H1 (cell line): ENCODE measurements around the gene ARHGEF38. TPM values are rescaled to one million over a fixed set of nuclear protein-coding genes. Genes with fewer than 3 reads are reported as not detected.

Experiments used
- CTCF ChIA-PET: fragments of 300-600 bp; sonication (Branson Sonifier 250); formaldehyde crosslinking; loops from one replicate; lab custom pipeline; 2021; ENCODE audit not compliant: partially characterized antibody; lab: Charles Lee
- POLR2A ChIA-PET: fragments of 300-600 bp; sonication (Branson Sonifier 250); formaldehyde crosslinking; loops from one replicate; lab custom pipeline; 2021; ENCODE audit warnings: inconsistent platforms; ENCODE audit not compliant: partially characterized antibody; lab: Charles Lee
- DNase-seq, 2 experiments: peaks; one replicate each; pipeline versions ENCODE4 v3.0.0 to v3.0.0-alpha.2; 2010 to 2022; ENCODE audit warnings: low spot score in 2 of 2, low read depth in 1 of 2, mixed read lengths in 1 of 2
- FAIRE-seq: peaks from 2 replicates; lab custom pipeline; 2011; peaks lifted over from hg19 to GRCh38; lab: Jason Lieb, UNC
- H2AFZ ChIP-seq: 2 replicates; pipeline ENCODE4 v1.8.1; 2012; ENCODE audit warnings: low read length, inconsistent platforms
- H2AK5ac ChIP-seq: 2 replicates; pipeline ENCODE4 v1.6.1; 2013; ENCODE audit warnings: low read depth, low read length
- H2BK120ac ChIP-seq: replicated peaks from 2 replicates; pipeline ENCODE3; 2013; ENCODE audit warnings: low read depth, low read length, inconsistent platforms
- H2BK12ac ChIP-seq: 2 replicates; pipeline ENCODE4 v1.6.1; 2013; ENCODE audit warnings: low read depth, low read length
- H2BK15ac ChIP-seq: 2 replicates; pipeline ENCODE4 v1.6.1; 2013; ENCODE audit warnings: low read length
- H2BK20ac ChIP-seq: 2 replicates; pipeline ENCODE4 v1.6.1; 2013; ENCODE audit warnings: low read length
- H2BK5ac ChIP-seq: 2 replicates; pipeline ENCODE4 v1.6.1; 2013; ENCODE audit warnings: low read depth, low read length
- H3K14ac ChIP-seq: 2 replicates; pipeline ENCODE4 v1.6.1; 2013; ENCODE audit warnings: inconsistent platforms; ENCODE audit not compliant: insufficient read length
- H3K18ac ChIP-seq: 2 replicates; pipeline ENCODE4 v1.6.1; 2013; ENCODE audit warnings: low read length; ENCODE audit errors: extremely low read depth
- H3K23ac ChIP-seq: 2 replicates; pipeline ENCODE4 v1.6.1; 2013; ENCODE audit warnings: inconsistent platforms; ENCODE audit not compliant: insufficient read length
- H3K23me2 ChIP-seq: 2 replicates; pipeline ENCODE4 v1.6.1; 2013; ENCODE audit warnings: low read depth, low read length
- H3K27ac ChIP-seq: 2 replicates; pipeline ENCODE4 v1.6.1; 2011; ENCODE audit warnings: low read depth, low read length, inconsistent platforms
- H3K27me3 ChIP-seq, 4 experiments: replicated peaks in 1 of 4; 1 replicate in 1 of 4; 2 replicates in 3 of 4; pipeline versions ENCODE4 v1.6.1 to v1.8.1; 2011 to 2013; ENCODE audit warnings: low read length in 3 of 4, mild to moderate bottlenecking in 3 of 4, inconsistent platforms in 2 of 4, mixed read lengths in 2 of 4, moderate library complexity in 1 of 4; ENCODE audit not compliant: control insufficient read depth in 3 of 4, insufficient read depth in 3 of 4; ENCODE audit errors: extremely low read depth in 1 of 4
- H3K36me3 ChIP-seq, 4 experiments: 2 replicates each; pipeline versions ENCODE4 v1.6.1 to v1.8.1; 2011 to 2013; ENCODE audit warnings: mild to moderate bottlenecking in 4 of 4, low read length in 3 of 4, moderate library complexity in 2 of 4, control low read depth in 1 of 4, inconsistent platforms in 1 of 4; ENCODE audit not compliant: insufficient read depth in 4 of 4, control insufficient read depth in 2 of 4
- H3K4ac ChIP-seq: replicated peaks from 2 replicates; pipeline ENCODE3; 2013; ENCODE audit warnings: low read length, low read depth, mixed read lengths, inconsistent platforms; ENCODE audit not compliant: insufficient read length
- H3K4me1 ChIP-seq, 4 experiments: replicated peaks in 1 of 4; 1 replicate in 1 of 4; 2 replicates in 3 of 4; pipeline versions ENCODE4 v1.6.1 to v1.8.1; 2011 to 2013; ENCODE audit warnings: low read length in 3 of 4, inconsistent platforms in 2 of 4, mixed read lengths in 1 of 4; ENCODE audit not compliant: insufficient read depth in 4 of 4, control insufficient read depth in 3 of 4
- H3K4me2 ChIP-seq, 2 experiments: 2 replicates each; pipeline versions ENCODE4 v1.6.1 to v1.8.1; 2011 to 2013; ENCODE audit warnings: low read depth in 2 of 2, low read length in 2 of 2, control low read depth in 1 of 2, inconsistent platforms in 1 of 2, mild to moderate bottlenecking in 1 of 2; ENCODE audit not compliant: insufficient read depth in 1 of 2
- H3K4me3 ChIP-seq, 4 experiments: fragments of 200-600, 300-600 bp in 1 of 4; sonication (generic), shearing (Covaris generic), sonication (Bioruptor Twin) in 1 of 4; 2 replicates each; pipeline versions ENCODE4 v1.5.1 to v1.8.1; 2011 to 2016; ENCODE audit warnings: low read length in 4 of 4, low read depth in 3 of 4, control low read depth in 2 of 4, inconsistent platforms in 2 of 4, mild to moderate bottlenecking in 2 of 4, mixed read lengths in 1 of 4, moderate library complexity in 1 of 4; ENCODE audit not compliant: insufficient read depth in 2 of 4; ENCODE audit errors: extremely low read depth in 1 of 4
- H3K56ac ChIP-seq: replicated peaks from 2 replicates; pipeline ENCODE3; 2013; ENCODE audit warnings: low read depth, mild to moderate bottlenecking, mixed read lengths, low read length, inconsistent platforms; ENCODE audit not compliant: insufficient read length
- H3K79me1 ChIP-seq: 2 replicates; pipeline ENCODE4 v1.6.1; 2013; ENCODE audit warnings: low read depth, low read length, control low read depth
- H3K79me2 ChIP-seq, 2 experiments: 2 replicates each; pipeline versions ENCODE4 v1.6.1 to v1.8.1; 2012 to 2013; ENCODE audit warnings: low read length in 2 of 2, mild to moderate bottlenecking in 2 of 2, inconsistent platforms in 1 of 2; ENCODE audit not compliant: insufficient read depth in 2 of 2, control insufficient read depth in 1 of 2
- H3K9ac ChIP-seq, 4 experiments: replicated peaks in 1 of 4; 1 replicate in 1 of 4; 2 replicates in 3 of 4; pipeline versions ENCODE4 v1.6.1 to v1.8.1; 2011 to 2013; ENCODE audit warnings: low read depth in 3 of 4, low read length in 3 of 4, control low read depth in 2 of 4, mild to moderate bottlenecking in 2 of 4, moderate library complexity in 2 of 4, inconsistent platforms in 1 of 4; ENCODE audit errors: extremely low read depth in 1 of 4
- H3K9me3 ChIP-seq, 2 experiments: 2 replicates each; pipeline versions ENCODE4 v1.6.1 to v1.8.1; 2012 to 2013; ENCODE audit warnings: mild to moderate bottlenecking in 2 of 2, moderate library complexity in 2 of 2, control low read depth in 1 of 2, inconsistent platforms in 1 of 2, low read depth in 1 of 2, low read length in 1 of 2, mixed read lengths in 1 of 2; ENCODE audit not compliant: insufficient read depth in 2 of 2
- H4K20me1 ChIP-seq, 2 experiments: replicated peaks in 1 of 2; 2 replicates each; pipeline versions ENCODE3 to v1.8.1; 2011 to 2013; ENCODE audit warnings: inconsistent platforms in 2 of 2, low read length in 2 of 2, mild to moderate bottlenecking in 1 of 2; ENCODE audit not compliant: insufficient read depth in 2 of 2, control insufficient read depth in 1 of 2
- H4K5ac ChIP-seq: 2 replicates; pipeline ENCODE4 v1.6.1; 2013; ENCODE audit warnings: low read length, low read depth, mixed read lengths, inconsistent platforms; ENCODE audit not compliant: insufficient read length
- H4K8ac ChIP-seq: 2 replicates; pipeline ENCODE4 v1.8.0; 2013; ENCODE audit warnings: mild to moderate bottlenecking, moderate library complexity, low read length, inconsistent platforms; ENCODE audit not compliant: insufficient read depth; ENCODE audit errors: extremely low read depth
- H4K91ac ChIP-seq: replicated peaks from 2 replicates; pipeline ENCODE3; 2013; ENCODE audit warnings: low read length, mixed read lengths, inconsistent platforms; ENCODE audit not compliant: insufficient read length
- CBX5 ChIP-seq: fragments of 300-800, 300-1000 bp; sonication (generic); IDR thresholded peaks from 2 replicates; pipeline ENCODE4 v1.7.1; 2016; ENCODE audit warnings: antibody characterized with exemption, low read length, low read depth
- CREB1 ChIP-seq: IDR thresholded peaks from 2 replicates; pipeline ENCODE4 v1.6.1; 2012; ENCODE audit warnings: inconsistent platforms
- EGR1 ChIP-seq: IDR thresholded peaks from 2 replicates; pipeline ENCODE4 v1.6.1; 2011; ENCODE audit warnings: low read depth, low read length, borderline replicate concordance
- EP300 ChIP-seq, 2 experiments: IDR thresholded peaks; 1 replicate in 1 of 2; 2 replicates in 1 of 2; pipeline ENCODE4 v1.6.1; 2011 to 2012; ENCODE audit warnings: low read depth in 2 of 2, low read length in 2 of 2, mild to moderate bottlenecking in 2 of 2, borderline replicate concordance in 1 of 2, inconsistent platforms in 1 of 2, moderate library complexity in 1 of 2
- JUND ChIP-seq: IDR thresholded peaks from 2 replicates; pipeline ENCODE4 v1.6.1; 2011; ENCODE audit warnings: mild to moderate bottlenecking, improper control_type of control experiment, low read length
- NANOG ChIP-seq: IDR thresholded peaks from 2 replicates; pipeline ENCODE4 v1.6.1; 2011; ENCODE audit warnings: low read length, low read depth, mild to moderate bottlenecking, inconsistent platforms; ENCODE audit not compliant: insufficient read depth, poor library complexity, severe bottlenecking
- POU5F1 ChIP-seq: IDR thresholded peaks from 2 replicates; pipeline ENCODE4 v1.6.1; 2011; ENCODE audit warnings: low read depth, mild to moderate bottlenecking, low read length, moderate library complexity
- RFX5 ChIP-seq: IDR thresholded peaks from 2 replicates; pipeline ENCODE4 v1.6.1; 2011; ENCODE audit warnings: low read depth, low read length, improper control_type of control experiment, borderline replicate concordance
- RXRA ChIP-seq: IDR thresholded peaks from 2 replicates; pipeline ENCODE4 v1.6.1; 2011; ENCODE audit warnings: low read depth, mild to moderate bottlenecking, low read length, moderate library complexity; ENCODE audit not compliant: insufficient read depth
- TAF1 ChIP-seq: IDR thresholded peaks from 2 replicates; pipeline ENCODE4 v1.6.1; 2011; ENCODE audit warnings: mild to moderate bottlenecking, low read depth, low read length
- TAF7 ChIP-seq: optimal IDR thresholded peaks from 2 replicates; pipeline ENCODE3; 2011; ENCODE audit warnings: low read depth, mild to moderate bottlenecking, inconsistent platforms, low read length, moderate library complexity, borderline replicate concordance
- WGBS, 2 experiments: shearing (Covaris generic) in 1 of 2; methylation state at CpG; one replicate each; pipeline versions ENCODE4 v1.1.6 to v1.1.7; 2013 to 2015; ENCODE audit warnings: low lambda C conversion rate in 2 of 2, mixed read lengths in 2 of 2, inconsistent platforms in 1 of 2, low coverage in 1 of 2, missing lambda C conversion rate in 1 of 2; ENCODE audit not compliant: insufficient replicate concordance in 2 of 2, insufficient coverage in 1 of 2, insufficient read length in 1 of 2; ENCODE audit errors: extremely low coverage in 1 of 2, missing lambda C conversion rate in 1 of 2; 5-methylcytosine and 5-hydroxymethylcytosine counted together
- polyA plus RNA-seq, 7 experiments: library from polyadenylated mRNA; depleted of rRNA in 3 of 7; stranded (reverse) in 5 of 7; unstranded in 2 of 7; fragments of >200 nt in 5 of 7; fragments of 200-250 nt in 2 of 7; gene quantifications; 1 replicate in 5 of 7; 2 replicates in 1 of 7; 4 replicates in 1 of 7; pipeline versions ENCODE4 v1.2.1 to v1.2.3, GENCODE V29; 2011 to 2013; ENCODE audit warnings: missing spikeins in 2 of 7, mixed read lengths in 2 of 7
- total RNA-seq: library from RNA; stranded (reverse); fragmentation: NEBNext Ultra II Directional; extraction: Animal tissue kit (Norgen Biotek cat#: 25700); gene quantifications from 2 replicates; pipeline ENCODE4 v1.2.1, GENCODE V29; 2021
- TF ChIP-seq, protein P1 (sequence below): IDR thresholded peaks from 2 replicates; pipeline ENCODE4 v1.6.1; 2011; ENCODE audit warnings: low read length, improper control_type of control experiment

Gene ARHGEF38
- total and polyA plus RNA-seq, 2 of the 8 experiments (the other 6 are each of a cell fraction or from before 2014, with no cell fraction given): not detected

- no peak for FAIRE-seq
- Histone ChIP-seq H2BK15ac (no peak overlapping the region), H2BK12ac (no peak overlapping the region), H3K79me1 (no peaks in the 10 kb centered on the region), H2BK120ac (no peak overlapping the region), H4K5ac (no peak overlapping the region), H3K36me3 (no peaks in the 10 kb centered on the region), H3K4me1 (no peaks in the 10 kb centered on the region; a peak in 1 of 7 replicates), H4K8ac (no peak overlapping the region), H3K9me3 (no peaks in the 10 kb centered on the region), H3K4me2 (no peak overlapping the region), H3K79me2 (no peaks in the 10 kb centered on the region), H3K27ac (no peak overlapping the region), H3K56ac (no peak overlapping the region), H3K9ac (no peak overlapping the region), H3K23ac (no peak overlapping the region), H2BK20ac (no peak overlapping the region), H2BK5ac (no peak overlapping the region), H4K91ac (no peak overlapping the region), H3K27me3 (no peaks in the 10 kb centered on the region), H3K4me3 (no peak overlapping the region), H2AFZ (no peak overlapping the region), H4K20me1 (no peaks in the 10 kb centered on the region), H3K18ac (no peak overlapping the region), H3K23me2 (no peaks in the 10 kb centered on the region), H3K14ac (no peak overlapping the region), H2AK5ac (no peak overlapping the region), H3K4ac (no peak overlapping the region)
- ChIA-PET CTCF (interaction anchor here (1.0 to 1.5 kb wide), 3 partner anchors 9 to 98 kb away, joined by 3 to 5 read pairs (median 4); no protein-coding TSS in a partner anchor), POLR2A (no interaction called here)
- no peak for DNase-seq
- WGBS, 2 experiments: 85% methylated on average over 5 of the region's 5 CpGs; no CpG with 5 or more reads in 1 of the 2 experiments
- TF ChIP-seq, protein P1, sequence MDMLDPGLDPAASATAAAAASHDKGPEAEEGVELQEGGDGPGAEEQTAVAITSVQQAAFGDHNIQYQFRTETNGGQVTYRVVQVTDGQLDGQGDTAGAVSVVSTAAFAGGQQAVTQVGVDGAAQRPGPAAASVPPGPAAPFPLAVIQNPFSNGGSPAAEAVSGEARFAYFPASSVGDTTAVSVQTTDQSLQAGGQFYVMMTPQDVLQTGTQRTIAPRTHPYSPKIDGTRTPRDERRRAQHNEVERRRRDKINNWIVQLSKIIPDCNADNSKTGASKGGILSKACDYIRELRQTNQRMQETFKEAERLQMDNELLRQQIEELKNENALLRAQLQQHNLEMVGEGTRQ: no peak
- no peak for TF ChIP-seq EGR1
- no peak for TF ChIP-seq RFX5
- TF ChIP-seq CREB1: no peak
- TF ChIP-seq TAF1: no peak
- no peak for TF ChIP-seq EP300 (IDR thresholded peaks at IDR 0.05; ENCODE audit: borderline replicate concordance in 1 of 2, low read depth in 2 of 2, low read length in 2 of 2)
- no peak for TF ChIP-seq TAF7
- no peak for TF ChIP-seq RXRA
- TF ChIP-seq POU5F1: no peak
- no peak for TF ChIP-seq JUND
- no peak for TF ChIP-seq NANOG
- no peak for TF ChIP-seq CBX5
Measured at GRCh38 chr4:105619188-105619931, 66.9 kb downstream of the ARHGEF38 start.
